Muscle of arm (tissue), 12 donors: ENCODE measurements around the gene TPP2. TPM values are rescaled to one million over a fixed set of nuclear protein-coding genes. Genes with fewer than 3 reads are reported as not detected.

Source experiments
- DNase-seq: peaks from one replicate; pipeline ENCODE4 v3.0.0-alpha.2; 2013
- polyA plus RNA-seq, 12 donors: library from polyadenylated mRNA; unstranded; fragments of 120-200 nt; gene quantifications; one replicate each; pipeline ENCODE4 v1.2.1, GENCODE V29; 2013; ENCODE audit not compliant: insufficient read length in 12 of 12

The TPP2 gene
- polyA plus RNA-seq, 12 donors, result 23.4 to 77.3 (median 64.1) TPM

DNA sequence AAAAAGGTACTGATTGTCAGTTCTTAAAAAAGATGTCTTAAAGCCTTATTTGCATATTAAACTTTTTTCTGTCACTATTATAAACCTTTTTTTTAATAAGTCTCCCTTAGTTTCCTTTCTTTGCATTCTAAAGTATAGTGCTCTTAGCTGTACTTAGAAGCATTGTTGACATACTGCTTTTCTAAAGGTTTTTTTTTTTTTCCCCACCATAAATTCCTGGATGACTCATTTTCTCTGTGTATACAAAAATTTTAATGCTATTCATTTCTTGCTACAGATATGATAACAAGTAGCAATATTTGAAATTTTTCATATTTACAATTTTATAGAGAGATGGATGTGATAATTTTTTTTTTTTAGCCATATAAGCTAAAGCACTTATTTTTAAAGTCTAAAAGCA is 54.6 kb downstream of the TPP2 start:
- DNase-seq, result no peak

DNA sequence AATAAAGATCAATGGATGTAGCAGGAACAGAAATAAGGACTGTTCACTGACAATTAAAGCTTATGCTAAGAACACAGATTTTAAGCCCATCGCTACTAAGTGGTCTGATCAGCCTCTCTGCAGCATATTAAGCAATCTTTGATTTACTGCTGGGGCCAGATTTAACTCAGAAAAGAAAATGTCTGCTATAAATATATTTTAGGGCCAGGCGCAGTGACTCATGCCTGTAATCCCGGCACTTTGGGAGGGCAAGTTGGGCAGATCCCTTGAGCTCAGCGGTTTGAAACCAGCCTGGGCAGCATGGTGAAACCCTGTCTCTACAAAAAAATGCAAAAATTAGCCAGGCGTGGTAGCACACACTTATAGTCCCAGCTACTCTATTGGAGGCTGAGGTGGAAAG is 55.1 kb downstream of the TPP2 start:
- DNase-seq, result no peak

DNA sequence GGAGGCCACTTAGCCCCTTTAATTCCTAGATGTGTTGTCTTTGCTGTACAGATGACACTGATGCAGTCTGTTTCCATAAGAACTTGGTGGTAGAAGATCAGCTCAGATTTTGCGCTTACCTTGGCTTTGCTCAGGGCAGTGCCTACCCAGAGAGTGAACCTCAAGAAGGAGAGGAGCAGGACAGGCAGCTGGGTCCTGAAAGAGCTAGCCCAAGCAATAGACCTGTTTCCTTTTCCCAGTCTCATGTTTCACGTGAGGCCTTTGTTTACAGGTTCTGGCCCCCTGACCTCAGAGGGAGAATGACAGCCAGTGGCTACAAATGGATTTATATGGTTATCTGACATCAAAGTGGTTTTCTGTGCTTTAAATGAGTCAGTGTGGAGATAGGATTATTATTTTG is 58.0 kb downstream of the TPP2 start:
- no peak for DNase-seq

DNA sequence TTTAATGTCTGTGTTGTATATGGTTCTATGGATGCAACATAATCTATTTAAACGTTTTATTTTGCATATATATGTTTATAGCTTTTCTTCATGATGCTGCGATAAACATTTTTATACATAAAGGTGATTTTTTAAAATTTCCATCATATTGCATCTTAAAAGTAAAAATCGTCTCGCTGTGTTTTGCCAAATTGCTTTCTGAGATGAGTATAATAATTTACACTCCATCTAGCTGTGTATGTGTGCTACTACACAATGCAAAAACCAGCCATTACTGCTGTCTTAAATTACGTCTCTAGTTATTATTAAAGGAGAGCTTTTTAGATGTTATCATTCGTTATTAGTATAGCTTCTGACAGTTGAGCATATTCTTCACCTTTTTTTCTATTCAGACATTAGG is 60.8 kb downstream of the TPP2 start:
- DNase-seq, result no peak

DNA sequence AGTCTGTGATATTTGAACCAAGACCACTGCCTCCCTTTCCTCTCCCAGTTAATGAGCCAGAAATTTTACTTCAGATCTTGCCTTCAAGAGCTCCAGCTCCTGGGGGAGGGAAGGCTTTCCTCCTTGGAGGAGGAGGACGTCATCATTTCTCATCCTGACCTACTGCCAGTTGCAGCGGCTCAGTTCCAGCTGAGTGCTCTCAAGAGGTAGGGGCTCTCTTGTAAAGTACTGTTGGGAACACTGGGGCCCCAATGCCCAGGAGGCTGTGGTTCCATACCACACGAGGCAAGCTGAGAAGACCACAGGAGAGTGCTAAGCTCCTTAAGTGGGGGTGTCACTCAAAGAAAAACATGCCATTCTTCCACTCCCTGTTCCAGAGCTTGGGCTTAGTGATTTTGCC is 61.9 kb downstream of the TPP2 start:
- DNase-seq, result no peak

DNA sequence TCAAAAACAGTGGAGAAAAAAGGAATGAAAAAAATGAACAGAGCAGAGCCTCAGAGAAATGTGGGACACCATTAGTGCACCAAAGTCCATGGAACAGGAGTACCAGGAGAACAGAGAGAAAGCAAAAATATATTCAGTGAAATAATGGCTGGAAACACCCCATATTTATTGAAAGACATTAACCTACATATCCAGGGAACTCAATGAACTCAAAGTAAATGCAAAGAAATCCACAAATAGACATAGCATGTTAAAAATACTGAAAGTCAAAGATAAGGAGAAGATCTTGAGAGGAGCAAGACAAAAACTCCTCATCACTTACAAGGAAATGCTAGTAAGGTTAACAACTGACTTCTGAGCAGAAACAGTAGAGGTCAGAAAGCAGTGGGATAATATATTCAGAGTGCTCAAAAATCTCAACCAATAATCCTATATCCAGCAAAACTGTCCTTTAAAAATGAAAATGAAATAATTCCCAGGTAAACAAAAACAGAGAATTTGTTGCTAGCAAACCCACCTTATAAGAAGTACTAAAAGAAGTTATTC is 62.5 kb downstream of the TPP2 start:
- no peak for DNase-seq

DNA sequence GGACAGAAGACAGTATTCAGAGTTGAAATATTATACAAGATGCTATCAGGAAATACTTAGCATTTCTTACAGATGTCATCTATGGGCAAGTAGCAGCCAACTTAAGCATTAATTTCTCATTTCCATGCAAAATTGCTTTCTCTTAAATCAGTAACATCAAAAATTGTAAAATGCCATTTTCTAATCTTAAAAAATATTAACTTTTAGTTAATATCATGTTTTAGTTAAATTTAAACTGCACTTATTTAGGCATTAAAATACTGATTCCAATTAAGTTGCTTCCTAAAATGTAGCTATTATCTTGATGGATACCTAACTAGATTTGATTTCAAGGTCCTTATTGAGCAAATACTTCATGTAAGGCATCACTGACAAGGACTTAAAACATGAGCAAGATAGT is 70.2 kb downstream of the TPP2 start:
- DNase-seq, result no peak

DNA sequence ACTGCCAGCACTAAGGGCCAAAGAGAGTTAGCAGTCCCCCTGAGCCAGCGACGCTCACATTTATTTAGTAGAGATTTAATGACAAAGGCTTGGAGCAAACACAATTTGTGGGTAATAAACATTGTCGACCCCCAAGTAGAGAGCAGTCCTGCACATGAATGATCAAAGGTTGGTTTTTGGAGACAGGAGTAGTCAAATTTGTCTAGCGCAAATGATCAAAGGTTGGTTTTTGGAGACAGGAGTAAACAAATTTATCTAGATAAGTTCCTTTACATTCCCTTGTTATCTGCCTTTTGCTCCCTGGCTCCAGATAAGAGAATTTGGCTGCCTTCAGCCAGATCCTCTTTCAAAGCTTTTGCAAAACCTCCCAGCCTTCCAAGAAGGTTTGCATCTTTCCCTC is 71.1 kb downstream of the TPP2 start:
- DNase-seq, result no peak

DNA sequence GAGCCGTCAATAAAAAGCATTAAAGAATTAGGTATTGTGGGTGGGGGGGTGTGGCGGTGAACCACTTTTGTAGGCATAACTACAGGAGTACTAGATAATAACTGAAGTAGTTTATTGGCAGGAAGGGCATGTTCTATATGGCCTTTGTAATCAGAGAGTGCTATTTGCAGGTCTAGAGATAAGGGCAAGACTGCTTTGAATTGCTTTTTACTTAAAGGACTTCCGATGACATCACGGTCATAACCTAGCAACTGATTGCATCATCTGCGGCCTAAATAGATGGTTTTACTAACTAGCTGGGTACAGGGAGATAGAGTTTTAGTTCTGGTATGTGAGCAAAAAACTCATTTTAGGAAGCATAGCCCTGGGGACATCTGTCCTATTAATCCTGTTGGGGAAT is 73.3 kb downstream of the TPP2 start:
- no peak for DNase-seq

DNA sequence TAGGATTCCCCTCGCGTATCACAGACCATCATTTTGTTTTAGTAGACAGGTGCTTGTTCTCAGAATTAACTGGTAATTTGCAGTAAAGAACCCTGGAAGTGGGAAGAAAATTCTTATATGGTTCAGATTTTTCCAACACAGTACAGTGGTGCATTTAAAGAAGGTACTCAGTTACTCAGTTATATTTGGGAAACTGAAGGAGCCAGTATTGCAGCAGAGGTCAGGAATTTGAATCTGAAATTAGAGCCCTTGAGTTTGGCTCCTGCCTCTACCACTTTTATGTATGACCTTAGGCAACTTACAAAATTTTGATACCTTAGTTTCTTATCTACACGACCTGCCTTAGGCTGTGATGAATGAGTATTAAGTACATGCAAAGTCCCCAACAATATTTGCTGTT is 78.3 kb downstream of the TPP2 start:
- no peak for DNase-seq

DNA sequence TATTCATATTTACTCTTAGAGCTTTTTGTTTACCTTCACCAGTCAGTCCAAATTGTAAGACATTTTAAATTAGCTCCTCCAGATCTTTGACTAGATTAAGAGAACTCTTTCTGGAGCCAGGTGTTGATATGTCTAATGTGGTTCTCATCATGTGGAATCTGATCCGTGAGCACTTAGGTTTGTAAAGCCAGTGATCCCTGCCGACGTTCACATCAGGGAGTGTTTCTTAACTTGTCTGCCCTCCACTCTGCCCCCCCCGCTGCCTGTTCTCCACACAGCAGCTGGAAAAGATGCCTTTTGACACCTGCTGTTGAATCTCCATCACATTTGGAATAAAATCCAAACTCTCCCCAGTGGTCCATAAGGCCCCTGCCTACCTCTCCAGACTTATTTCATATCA is 80.3 kb downstream of the TPP2 start:
- no peak for DNase-seq

DNA sequence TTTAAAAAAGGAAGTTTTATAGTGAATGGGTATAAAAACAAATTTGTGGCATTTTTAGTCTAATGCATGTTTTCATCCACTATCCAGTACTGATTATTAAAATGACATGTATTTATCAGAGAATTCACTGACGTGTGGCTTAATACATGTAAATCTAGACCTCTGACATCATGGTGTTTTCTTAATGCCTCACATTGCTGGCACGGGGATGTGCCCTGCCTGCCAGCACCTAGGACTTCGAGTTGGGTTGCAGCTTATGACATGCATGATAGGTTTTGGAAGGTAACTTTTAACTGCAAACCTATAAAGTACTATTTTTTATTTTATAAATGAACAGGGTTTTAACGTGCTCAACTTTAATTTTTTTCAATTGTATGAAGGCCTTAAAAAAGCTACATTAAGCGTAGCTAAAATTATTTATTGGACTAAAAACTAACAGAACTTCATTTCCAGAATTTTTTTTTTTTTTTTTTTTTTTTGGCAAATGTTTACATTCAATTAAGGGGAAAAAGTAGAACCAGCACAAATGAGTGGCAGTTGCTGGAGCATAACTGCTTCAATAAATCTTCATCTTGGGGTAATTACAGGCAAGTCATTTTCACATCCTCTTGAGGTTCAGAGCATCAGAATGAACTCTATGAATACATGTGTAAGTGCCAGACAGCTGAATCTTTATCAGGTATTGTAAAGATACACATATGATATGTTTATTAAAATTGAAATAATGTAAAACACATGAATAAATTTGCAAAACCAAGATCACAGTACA is 81.7 kb downstream of the TPP2 start:
- DNase-seq, result no peak

DNA sequence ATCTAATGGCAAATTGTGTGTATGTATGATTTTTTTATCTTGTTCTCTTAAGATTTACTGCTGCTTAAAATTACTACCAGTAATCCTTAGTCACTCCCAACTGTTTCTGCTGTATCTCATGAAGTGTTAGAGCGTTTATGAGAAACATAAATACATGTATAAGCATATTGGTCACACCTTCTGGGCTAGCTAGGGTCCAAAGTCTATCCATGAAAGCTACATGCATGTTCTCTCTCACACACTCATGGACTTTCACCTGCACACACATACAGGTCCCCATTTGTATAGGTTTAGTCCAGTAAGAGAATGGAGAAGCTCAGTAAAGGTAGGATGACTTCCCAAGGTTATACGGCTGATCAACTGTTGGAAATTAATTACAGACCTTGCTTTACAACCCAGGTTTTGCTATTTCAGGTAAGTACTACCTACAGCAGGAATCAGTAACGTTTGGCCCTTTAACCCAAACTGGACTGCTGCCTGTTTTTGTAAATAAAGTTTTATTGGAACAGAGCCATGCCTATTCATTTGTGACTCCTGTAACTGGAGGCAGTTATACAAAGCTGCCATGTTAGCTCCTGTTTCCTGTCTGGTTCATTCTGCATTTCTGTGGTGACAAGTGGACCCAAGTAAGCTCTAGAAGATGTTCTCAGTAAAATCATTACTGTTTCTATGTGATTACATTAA is 82.8 kb downstream of the TPP2 start:
- no peak for DNase-seq

DNA sequence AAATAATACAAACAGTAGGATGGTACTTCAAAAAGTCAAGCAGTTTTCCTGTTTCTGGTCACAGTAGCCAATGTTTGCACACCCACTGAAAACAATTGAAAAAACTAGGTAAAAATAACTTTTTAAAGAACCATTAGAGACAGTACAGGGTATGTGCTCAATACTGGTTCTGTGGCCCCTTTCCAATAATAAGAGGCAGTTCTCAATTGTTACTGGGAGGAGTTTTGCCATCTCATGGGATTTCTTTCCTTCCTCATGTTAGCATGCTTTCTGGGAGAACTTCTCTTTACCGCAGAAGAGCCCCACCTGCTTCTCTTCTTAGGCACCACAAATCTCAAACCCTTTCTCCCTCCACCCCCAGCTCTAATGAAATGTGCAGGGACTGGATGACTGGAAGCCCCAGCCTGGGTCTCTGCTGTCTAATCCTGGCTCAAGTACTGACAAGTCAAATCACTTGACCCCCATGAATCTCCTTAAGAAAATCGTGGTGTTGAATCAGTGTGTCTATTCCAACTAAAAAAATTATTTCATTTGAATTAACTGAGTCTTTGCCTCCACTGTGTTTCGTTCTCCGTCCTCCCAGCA is 83.4 kb downstream of the TPP2 start:
- no peak for DNase-seq

DNA sequence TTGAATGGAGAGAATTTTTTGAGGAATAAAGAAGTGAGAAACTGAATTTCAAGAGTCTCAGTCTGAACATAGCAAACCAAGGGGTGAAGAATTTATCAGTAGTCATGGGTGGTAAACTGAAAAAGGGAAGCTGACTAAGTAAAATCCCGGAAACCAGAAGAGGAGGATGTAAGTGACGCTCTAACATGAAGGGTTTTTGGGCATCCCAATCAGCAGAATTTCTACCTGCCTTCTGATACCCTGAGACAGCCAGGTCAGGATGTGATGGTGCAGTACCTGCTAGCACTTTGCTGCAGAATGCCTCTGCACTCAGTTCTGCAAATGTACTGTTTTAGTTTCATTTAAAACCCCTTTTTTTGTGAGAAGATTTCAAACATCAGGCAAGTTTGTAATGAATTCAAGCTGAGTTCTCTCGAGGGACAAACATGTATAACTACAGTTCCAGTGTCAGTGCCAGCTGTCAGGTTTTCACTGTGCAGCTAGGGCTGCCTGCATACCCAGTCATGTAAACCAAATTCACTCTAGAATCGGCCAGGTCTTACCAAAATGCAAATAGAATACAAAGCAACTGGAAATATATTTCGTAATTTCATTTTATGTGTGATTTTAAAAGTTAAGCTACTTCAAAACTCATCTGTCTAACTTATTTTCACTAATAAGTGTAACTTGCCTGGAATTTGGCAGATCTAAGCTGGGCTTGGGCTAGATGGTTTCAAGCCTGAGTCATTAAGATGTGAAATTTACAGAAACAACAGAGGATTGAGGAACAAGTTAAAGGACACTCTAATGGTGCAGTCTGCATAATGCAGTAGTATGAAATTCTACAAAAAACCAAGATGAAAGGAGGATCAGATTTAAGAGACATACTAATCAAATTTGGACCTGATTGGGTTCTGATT is 84.3 kb downstream of the TPP2 start:
- DNase-seq, result no peak

DNA sequence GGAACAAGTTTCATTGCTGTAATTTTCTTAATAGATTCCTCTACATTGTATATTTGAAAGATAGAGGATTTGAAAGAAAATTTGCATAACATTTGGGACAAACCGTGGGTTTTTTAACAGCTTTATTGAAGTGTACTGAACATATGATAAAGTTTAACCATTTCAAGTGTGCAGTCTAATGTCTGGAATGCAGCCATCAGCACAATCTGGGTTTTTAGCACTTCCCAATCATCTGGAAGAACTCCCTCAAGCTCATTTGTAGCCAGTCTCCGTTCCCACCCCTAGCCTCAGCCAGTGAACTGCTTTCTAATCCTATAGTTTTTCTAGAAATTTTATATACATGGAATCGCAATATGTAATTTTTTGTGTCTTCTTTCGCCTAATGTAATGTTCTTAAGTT is 85.4 kb downstream of the TPP2 start:
- no peak for DNase-seq

DNA sequence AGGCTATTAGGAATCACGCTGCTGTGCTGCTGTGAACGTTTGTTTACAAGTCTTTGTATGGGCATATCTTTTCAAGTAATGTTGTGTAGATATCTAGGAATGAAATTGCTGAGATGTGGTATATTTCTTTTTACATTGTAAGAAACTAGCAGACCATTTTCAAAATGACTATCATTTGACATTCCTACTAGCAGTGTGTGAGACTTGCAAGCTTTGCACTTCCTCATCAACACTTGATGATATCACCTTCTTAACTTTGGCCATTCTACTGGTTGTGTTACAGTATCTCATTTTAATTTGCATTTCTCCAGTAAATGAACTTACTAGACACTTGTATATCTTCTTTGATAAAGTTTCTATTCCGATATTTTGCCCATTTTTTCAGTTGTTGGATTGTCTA is 85.9 kb downstream of the TPP2 start:
- DNase-seq, result no peak

DNA sequence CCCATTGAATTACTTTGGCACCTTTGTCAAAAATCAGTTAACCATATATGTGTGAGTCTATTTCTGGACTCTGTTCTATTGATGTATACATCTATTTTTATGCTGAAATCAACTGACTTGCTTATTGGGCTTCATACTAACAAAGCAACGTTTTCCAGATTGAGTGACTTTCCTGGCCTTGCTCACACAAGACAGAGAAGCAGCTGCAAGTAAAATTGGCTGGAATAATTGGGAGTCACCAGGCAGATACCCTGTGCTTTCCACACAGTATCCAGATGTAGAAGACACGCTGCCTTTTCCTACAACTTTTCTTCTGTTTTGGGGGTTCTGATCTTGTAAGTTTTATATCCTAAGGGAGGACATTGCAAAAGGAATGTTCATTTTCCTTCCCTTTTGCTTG is 86.9 kb downstream of the TPP2 start:
- DNase-seq, result no peak

DNA sequence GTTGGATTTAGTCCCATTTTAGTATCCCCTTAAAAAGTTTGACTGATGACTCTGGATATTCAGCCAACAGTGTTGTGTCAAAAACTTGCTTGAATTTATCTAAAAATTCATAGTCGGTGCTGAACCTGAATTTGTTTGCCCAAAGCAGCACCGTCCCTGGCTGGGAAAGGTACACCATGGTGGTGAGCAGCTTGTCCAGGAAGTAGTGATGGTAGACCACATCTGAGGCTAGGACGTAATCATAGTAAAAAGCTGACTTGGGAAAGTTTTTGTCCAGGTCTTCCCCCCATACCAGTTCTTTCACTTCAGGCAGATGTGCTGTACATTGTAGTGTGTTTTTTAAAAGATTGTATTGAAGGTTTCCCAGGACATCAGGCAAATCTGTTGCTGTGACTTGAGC is 89.2 kb downstream of the TPP2 start:
- no peak for DNase-seq

DNA sequence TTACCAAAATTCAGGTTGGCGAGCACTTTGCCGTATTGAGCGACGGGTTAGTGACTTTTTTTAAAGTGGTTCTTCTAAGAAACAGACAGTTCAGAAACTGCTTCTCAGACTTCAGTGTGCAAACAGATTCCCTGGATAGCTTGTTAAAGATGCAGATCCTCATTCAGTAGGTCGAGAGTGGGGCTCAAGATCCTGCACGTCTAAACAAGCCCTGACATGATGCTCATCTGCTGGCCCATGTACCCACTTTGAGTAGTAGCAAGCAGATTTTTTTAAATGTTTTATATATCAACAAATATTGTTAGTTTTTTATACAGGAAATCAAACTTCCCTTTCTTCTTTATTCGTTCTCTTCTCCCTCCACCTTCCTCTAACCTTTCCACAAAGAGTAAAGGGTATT is 90.7 kb downstream of the TPP2 start:
- DNase-seq, result no peak

DNA sequence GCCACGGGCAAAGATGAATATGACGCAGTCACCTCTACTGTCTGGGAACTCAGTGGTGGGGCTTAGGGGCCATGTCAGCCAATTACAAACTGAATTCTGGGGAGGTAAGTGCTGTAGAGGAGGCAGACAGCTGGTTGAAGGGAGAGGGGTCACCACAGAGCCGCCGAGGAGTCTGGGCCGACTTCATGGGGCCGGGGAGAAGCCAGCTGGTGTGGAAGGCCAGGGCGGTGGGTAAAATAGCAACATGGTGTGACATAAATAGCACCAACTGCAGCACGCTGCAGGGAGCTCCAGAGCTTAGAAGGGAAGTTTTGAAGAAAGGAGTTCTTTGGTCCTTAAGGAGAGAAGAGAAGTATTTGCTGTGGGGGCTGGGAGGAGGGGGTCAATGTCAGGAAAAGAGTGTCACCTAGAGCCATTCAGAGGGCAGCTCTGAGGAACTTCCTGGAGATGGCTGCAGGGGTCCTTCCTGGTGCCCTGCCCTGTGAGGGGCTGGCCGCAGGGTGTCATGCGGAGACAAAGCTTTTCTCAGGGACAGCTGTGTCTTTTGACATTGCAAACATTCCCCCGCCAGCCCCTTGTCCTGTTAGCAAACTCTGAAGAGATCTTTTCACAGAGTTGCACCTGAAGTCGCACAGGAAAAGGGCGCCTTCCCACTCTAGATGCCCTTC is 91.7 kb downstream of the TPP2 start:
- DNase-seq, result no peak

DNA sequence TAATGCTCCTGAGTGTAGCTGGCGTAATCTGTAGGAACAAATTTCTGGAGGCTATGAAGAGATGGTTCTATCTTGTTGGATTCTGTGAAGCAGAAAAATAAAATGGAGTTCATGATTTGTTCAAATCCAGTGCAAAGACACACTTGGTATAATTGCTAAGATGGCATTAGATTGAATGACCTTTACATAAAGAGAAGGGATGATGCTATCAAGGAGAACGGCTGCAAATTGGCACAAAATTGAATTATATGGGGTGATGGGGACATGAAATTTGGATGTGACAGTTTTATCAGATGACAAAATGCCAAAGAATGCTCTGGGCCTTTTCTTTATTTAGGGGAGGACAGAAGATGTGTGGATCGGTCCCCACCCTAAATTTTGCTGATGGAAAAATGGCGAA is 94.1 kb downstream of the TPP2 start:
- no peak for DNase-seq
